ENCODE results near the gene XYLT1.

The XYLT1 gene

DNA sequence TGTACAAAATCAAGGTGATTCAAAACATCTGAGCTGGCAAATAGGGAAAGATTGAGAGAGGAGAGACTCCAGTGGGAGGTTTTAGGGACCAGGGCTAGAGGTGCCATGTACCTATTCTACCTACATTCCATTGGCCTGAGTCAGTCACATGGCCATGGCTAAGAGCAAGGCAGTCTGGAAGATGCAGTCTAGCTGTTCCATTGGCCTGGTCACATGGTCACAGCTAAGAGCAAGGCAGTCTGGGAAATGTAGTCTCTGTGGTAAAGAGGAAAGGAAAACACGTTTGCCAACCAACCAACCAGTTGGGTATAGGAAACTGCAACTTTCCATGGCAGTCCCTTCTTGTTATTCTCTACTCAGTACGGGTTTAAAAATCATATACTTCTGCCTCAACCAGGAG lies 369.1 kb downstream of the XYLT1 start:
- no peak for TF ChIP-seq CTCF (IDR thresholded peaks at IDR 0.05; ENCODE audit: insufficient read depth, low read depth, low read length, missing control alignments)
- peak; percentile 26 for DNase-seq (ENCODE audit: low read depth)
- no peak overlapping the region for H3K4me3 ChIP-seq (ENCODE audit: low read depth, low read length)

GRCh38 chr16:17098685-17099084 lies 372.1 kb downstream of the XYLT1 start:
- H3K4me3 ChIP-seq (ENCODE audit: low read depth, low read length), result no peak overlapping the region
- TF ChIP-seq CTCF (IDR thresholded peaks at IDR 0.05; ENCODE audit: insufficient read depth, low read depth, low read length, missing control alignments), result no peak
- no peak for DNase-seq (ENCODE audit: low read depth)

GRCh38 chr16:17084130-17084529 lies 386.6 kb downstream of the XYLT1 start:
- no peak for DNase-seq (ENCODE audit: low read depth)
- no peak overlapping the region for H3K4me3 ChIP-seq (ENCODE audit: low read depth, low read length)
- no peak for TF ChIP-seq CTCF (IDR thresholded peaks at IDR 0.05; ENCODE audit: insufficient read depth, low read depth, low read length, missing control alignments)

DNA sequence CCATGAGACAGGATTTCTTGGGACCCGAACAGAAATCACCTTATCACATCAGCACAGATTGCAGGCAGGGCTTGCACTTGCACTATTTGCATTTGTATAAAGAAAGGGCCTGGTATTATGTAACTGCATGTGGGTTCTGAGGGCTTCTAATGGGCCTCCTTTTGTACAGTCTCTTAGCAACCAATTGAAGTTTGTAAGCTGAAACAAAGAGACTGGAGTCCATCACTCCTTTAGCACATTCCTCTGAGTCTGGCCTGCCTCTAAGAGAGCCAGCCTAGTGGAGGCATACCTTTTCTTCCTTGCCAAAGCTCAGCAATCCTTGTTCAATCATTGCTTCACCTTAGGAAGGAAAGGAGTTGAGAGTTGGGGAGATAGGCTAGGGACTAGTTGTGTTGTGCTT lies 387.1 kb downstream of the XYLT1 start:
- no peak overlapping the region for H3K4me3 ChIP-seq (ENCODE audit: low read depth, low read length)
- no peak for DNase-seq (ENCODE audit: low read depth)
- no peak for TF ChIP-seq CTCF (IDR thresholded peaks at IDR 0.05; ENCODE audit: insufficient read depth, low read depth, low read length, missing control alignments)

DNA sequence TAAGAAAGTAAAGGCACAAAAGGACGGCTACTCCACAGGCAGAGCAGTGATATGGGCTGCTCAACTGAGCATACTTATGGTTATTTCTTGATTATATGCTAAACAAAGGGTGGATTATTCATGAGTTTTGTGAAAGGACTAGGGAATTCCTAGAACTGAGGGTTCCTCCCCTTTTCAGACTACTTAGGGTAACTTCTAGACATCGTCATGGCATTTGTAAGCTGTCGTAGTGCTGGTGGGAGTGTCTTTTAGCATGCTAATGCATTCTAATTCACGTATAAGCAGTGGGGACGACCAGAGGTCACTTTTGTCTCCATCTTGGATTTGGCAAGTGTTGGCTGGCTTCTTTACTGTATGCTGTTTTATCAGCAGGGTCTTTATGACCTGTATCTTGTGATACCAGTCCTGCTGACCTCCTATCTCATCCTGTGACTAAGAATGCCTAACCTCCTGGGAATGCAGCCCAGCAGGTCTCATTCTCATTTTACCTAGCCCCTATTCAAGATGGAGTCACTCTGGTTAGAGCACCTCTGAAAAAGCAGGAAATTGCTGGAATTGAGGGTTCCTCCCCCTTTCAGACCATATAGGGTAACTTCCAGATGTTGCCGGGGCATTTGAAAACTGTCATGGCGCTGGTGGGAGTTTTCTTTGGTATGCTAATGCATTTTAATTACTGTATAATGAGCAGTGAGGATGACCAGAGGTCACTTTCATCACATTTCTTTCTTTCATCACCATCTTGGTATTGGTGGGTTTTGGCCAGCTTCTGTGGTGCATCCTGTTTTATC lies 388.5 kb downstream of the XYLT1 start:
- DNase-seq (ENCODE audit: low read depth), result no peak
- no peak for TF ChIP-seq CTCF (IDR thresholded peaks at IDR 0.05; ENCODE audit: insufficient read depth, low read depth, low read length, missing control alignments)
- H3K4me3 ChIP-seq (ENCODE audit: low read depth, low read length), result no peak overlapping the region

GRCh38 chr16:17080105-17080504 lies 390.7 kb downstream of the XYLT1 start:
- no peak for DNase-seq (ENCODE audit: low read depth)
- no peak overlapping the region for H3K4me3 ChIP-seq (ENCODE audit: low read depth, low read length)
- TF ChIP-seq CTCF (IDR thresholded peaks at IDR 0.05; ENCODE audit: insufficient read depth, low read depth, low read length, missing control alignments), result no peak

Data from GM12865 (cell line).